H9 (cell line): ENCODE results near the gene LIPC. TPM values are rescaled to one million over a fixed set of nuclear protein-coding genes. Genes with fewer than 3 reads are reported as not detected.

Source experiments
- DNase-seq: peaks from one replicate; pipeline ENCODE4 v3.0.0-alpha.2; 2017
- H2AFZ ChIP-seq: one replicate; pipeline ENCODE4 v1.6.1; 2013; ENCODE audit warnings: mild to moderate bottlenecking, low read length, control low read depth, moderate library complexity
- H2AK5ac ChIP-seq: 2 replicates; pipeline ENCODE4 v1.6.1; 2013; ENCODE audit warnings: low read length, control low read depth, mixed read lengths; ENCODE audit not compliant: insufficient read length
- H2BK120ac ChIP-seq: one replicate; pipeline ENCODE4 v1.6.1; 2013; ENCODE audit warnings: low read depth, mild to moderate bottlenecking, low read length, control low read depth, inconsistent platforms; ENCODE audit not compliant: poor library complexity, severe bottlenecking
- H2BK12ac ChIP-seq: 2 replicates; pipeline ENCODE4 v1.6.1; 2013; ENCODE audit warnings: low read length, control low read depth, mixed read lengths, low read depth; ENCODE audit not compliant: insufficient read length
- H2BK15ac ChIP-seq: 2 replicates; pipeline ENCODE4 v1.6.1; 2013; ENCODE audit warnings: low read depth, low read length, control low read depth
- H2BK20ac ChIP-seq: one replicate; pipeline ENCODE4 v1.6.1; 2013; ENCODE audit warnings: low read depth, mild to moderate bottlenecking, low read length, control low read depth, inconsistent platforms; ENCODE audit not compliant: poor library complexity, severe bottlenecking
- H2BK5ac ChIP-seq: 2 replicates; pipeline ENCODE4 v1.6.1; 2013; ENCODE audit warnings: low read length, control low read depth, mixed read lengths; ENCODE audit not compliant: insufficient read length
- H3K14ac ChIP-seq: 2 replicates; pipeline ENCODE4 v1.6.1; 2013; ENCODE audit warnings: low read length, control low read depth; ENCODE audit not compliant: insufficient read depth
- H3K18ac ChIP-seq: 2 replicates; pipeline ENCODE4 v1.6.1; 2013; ENCODE audit warnings: low read depth, mild to moderate bottlenecking, mixed read lengths, low read length, control low read depth; ENCODE audit not compliant: insufficient read length
- H3K23ac ChIP-seq: 2 replicates; pipeline ENCODE4 v1.6.1; 2013; ENCODE audit warnings: low read length, control low read depth, mixed read lengths, low read depth; ENCODE audit not compliant: insufficient read length
- H3K23me2 ChIP-seq: 2 replicates; pipeline ENCODE4 v1.6.1; 2013; ENCODE audit warnings: low read depth, mild to moderate bottlenecking, mixed read lengths, low read length, control low read depth; ENCODE audit not compliant: insufficient read length, poor library complexity, severe bottlenecking
- H3K27ac ChIP-seq: 2 replicates; pipeline ENCODE4 v1.5.1; 2013; ENCODE audit warnings: low read length, control low read depth, mixed read lengths, low read depth; ENCODE audit not compliant: insufficient read length
- H3K27me3 ChIP-seq: 2 replicates; pipeline ENCODE4 v1.6.1; 2013; ENCODE audit warnings: low read length, control low read depth, inconsistent platforms; ENCODE audit not compliant: insufficient read depth
- H3K4ac ChIP-seq: 2 replicates; pipeline ENCODE4 v1.6.1; 2013; ENCODE audit warnings: low read depth, mild to moderate bottlenecking, control low read depth, inconsistent platforms, low read length, moderate library complexity
- H3K4me1 ChIP-seq: 2 replicates; pipeline ENCODE4 v1.6.1; 2013; ENCODE audit warnings: low read length, control low read depth, inconsistent platforms; ENCODE audit not compliant: insufficient read depth
- H3K4me2 ChIP-seq: 2 replicates; pipeline ENCODE4 v1.6.1; 2013; ENCODE audit warnings: low read length, control low read depth, mixed read lengths; ENCODE audit not compliant: insufficient read length, insufficient read depth
- H3K56ac ChIP-seq: 2 replicates; pipeline ENCODE4 v1.6.1; 2013; ENCODE audit warnings: low read depth, mild to moderate bottlenecking, mixed read lengths, low read length, control low read depth; ENCODE audit not compliant: insufficient read length
- H3K79me1 ChIP-seq: 2 replicates; pipeline ENCODE4 v1.6.1; 2013; ENCODE audit warnings: low read depth, mild to moderate bottlenecking, moderate library complexity, low read length, control low read depth, inconsistent platforms; ENCODE audit not compliant: insufficient read depth, poor library complexity, severe bottlenecking
- H3K79me2 ChIP-seq: 2 replicates; pipeline ENCODE4 v1.6.1; 2013; ENCODE audit warnings: low read length, control low read depth, inconsistent platforms; ENCODE audit not compliant: insufficient read depth
- H3K9ac ChIP-seq: 2 replicates; pipeline ENCODE4 v1.6.1; 2013; ENCODE audit warnings: low read length, control low read depth, mixed read lengths; ENCODE audit not compliant: insufficient read length; ENCODE audit errors: extremely low read depth
- H3K9me3 ChIP-seq: one replicate; pipeline ENCODE4 v1.6.1; 2013; ENCODE audit warnings: low read depth, low read length, inconsistent platforms; ENCODE audit not compliant: control insufficient read depth
- H3T11ph ChIP-seq: one replicate; pipeline ENCODE4 v1.6.1; 2013; ENCODE audit warnings: mild to moderate bottlenecking, low read length, control low read depth, inconsistent platforms
- H4K20me1 ChIP-seq: one replicate; pipeline ENCODE4 v1.6.1; 2013; ENCODE audit not compliant: control insufficient read depth, insufficient read length, insufficient read depth
- H4K5ac ChIP-seq: 2 replicates; pipeline ENCODE4 v1.6.1; 2013; ENCODE audit warnings: low read depth, mild to moderate bottlenecking, mixed read lengths, low read length, control low read depth; ENCODE audit not compliant: insufficient read length
- H4K8ac ChIP-seq: replicated peaks from 2 replicates; pipeline ENCODE4 v1.6.1; 2013; ENCODE audit warnings: low read length, control low read depth, mixed read lengths, low read depth; ENCODE audit not compliant: insufficient read length
- H4K91ac ChIP-seq: 2 replicates; pipeline ENCODE4 v1.6.1; 2013; ENCODE audit warnings: low read depth, mild to moderate bottlenecking, moderate library complexity, mixed read lengths, low read length, control low read depth; ENCODE audit not compliant: insufficient read length
- H3K27ac Mint-ChIP-seq, 3 experiments: 2 replicates in 2 of 3; 3 replicates in 1 of 3; pipeline ENCODE4 v1.8.0; 2020 to 2021; ENCODE audit warnings: mixed read lengths in 3 of 3, mild to moderate bottlenecking in 1 of 3, moderate library complexity in 1 of 3
- H3K27me3 Mint-ChIP-seq: 2 replicates; pipeline ENCODE4 v1.8.0; 2021; ENCODE audit warnings: low read depth, mild to moderate bottlenecking, moderate library complexity, mixed read lengths
- H3K36me3 Mint-ChIP-seq, 3 experiments: 2 replicates in 2 of 3; 3 replicates in 1 of 3; pipeline ENCODE4 v1.8.0; 2020 to 2021; ENCODE audit warnings: low read depth in 3 of 3, mixed read lengths in 3 of 3; ENCODE audit not compliant: insufficient read depth in 1 of 3
- H3K4me1 Mint-ChIP-seq, 2 experiments: 2 replicates each; pipeline ENCODE4 v1.8.0; 2020; ENCODE audit warnings: mixed read lengths in 2 of 2
- H3K4me3 Mint-ChIP-seq, 2 experiments: 2 replicates in 1 of 2; 3 replicates in 1 of 2; pipeline ENCODE4 v1.8.0; 2020 to 2021; ENCODE audit warnings: mild to moderate bottlenecking in 2 of 2, mixed read lengths in 2 of 2, moderate library complexity in 1 of 2
- H3K9me3 Mint-ChIP-seq, 2 experiments: 2 replicates in 1 of 2; 3 replicates in 1 of 2; pipeline ENCODE4 v1.8.0; 2020; ENCODE audit warnings: mild to moderate bottlenecking in 2 of 2, mixed read lengths in 2 of 2, moderate library complexity in 1 of 2
- CTCF ChIP-seq: fragments of 200-600 bp; sonication (generic); conservative IDR thresholded peaks from 3 replicates; pipeline ENCODE4 v1.8.0; 2021; ENCODE audit warnings: antibody characterized with exemption, mild to moderate bottlenecking
- WGBS: extraction: QIAGEN DNeasy Blood & Tissue Kit; methylation state at CpG from one replicate; pipeline ENCODE4 v1.1.7; 2013; ENCODE audit warnings: missing lambda C conversion rate, low lambda C conversion rate, mixed read lengths; ENCODE audit not compliant: insufficient read length; ENCODE audit errors: extremely low coverage; 5-methylcytosine and 5-hydroxymethylcytosine counted together
- total RNA-seq: library from RNA; stranded (reverse); gene quantifications from 2 replicates; pipeline ENCODE4 v1.2.1, GENCODE V29; 2021

Gene LIPC
- total RNA-seq, 1 experiment from 2014 or later, result not detected

GRCh38 chr15:58495891-58496408, 64.2 kb downstream of the LIPC start:
- H3K36me3 Mint-ChIP-seq, result no peaks in the 10 kb centered on the region
- Histone ChIP-seq H3K79me1 (no peaks in the 10 kb centered on the region), H3K27me3 (no peaks in the 10 kb centered on the region), H3K9ac (no peak overlapping the region), H2BK12ac (no peak overlapping the region), H4K5ac (no peak overlapping the region), H4K91ac (no peak overlapping the region), H2BK20ac (no peak overlapping the region), H3T11ph (no peak overlapping the region), H3K9me3 (no peaks in the 10 kb centered on the region), H3K23ac (no peak overlapping the region), H3K4me1 (no peaks in the 10 kb centered on the region), H3K23me2 (no peaks in the 10 kb centered on the region), H3K18ac (no peak overlapping the region), H3K4me2 (no peak overlapping the region), H3K4ac (no peak overlapping the region), H3K79me2 (no peaks in the 10 kb centered on the region), H4K8ac (no peak overlapping the region), H3K56ac (no peak overlapping the region), H2AFZ (no peak overlapping the region), H4K20me1 (no peaks in the 10 kb centered on the region), H2BK15ac (no peak overlapping the region), H3K27ac (no peak overlapping the region), H2BK120ac (no peak overlapping the region), H2AK5ac (no peak overlapping the region), H2BK5ac (no peak overlapping the region), H3K14ac (no peak overlapping the region)
- H3K4me3 Mint-ChIP-seq, result no peak overlapping the region
- DNase-seq, result no peak
- no peak for TF ChIP-seq CTCF
- H3K4me1 Mint-ChIP-seq, result peaks cover 10 to 15% of the 10 kb centered on the region in 2 experiments
- no peak overlapping the region for H3K27ac Mint-ChIP-seq
- H3K9me3 Mint-ChIP-seq, result no peaks in the 10 kb centered on the region; a peak in 1 of 5 replicates
- H3K27me3 Mint-ChIP-seq, result no peaks in the 10 kb centered on the region
- no CpG with 5 or more reads among the region's 3 CpGs for WGBS
